ENCODE results near the gene TMPRSS2. TPM values are rescaled to one million over a fixed set of nuclear protein-coding genes. Genes with fewer than 3 reads are reported as not detected.

The TMPRSS2 gene
- total RNA-seq (not detected in 2 replicates), polyA plus RNA-seq (not detected in 2 replicates), polyA minus RNA-seq (not detected in 2 replicates), Bru-seq, nascent RNA (not detected), BruChase-seq, experiment 1, labeled RNA remaining after a 6-hour chase (not detected), BruChase-seq, experiment 2, labeled RNA remaining after a 2-hour chase (not detected)
- polyA plus RNA-seq (2011; cell fraction: cytosol; rRNA removed): not detected in 2 replicates
- not detected in 2 replicates for polyA plus RNA-seq (2011; cell fraction: nucleus; rRNA removed)
- polyA plus RNA-seq (2012): not detected in 2 replicates
- not detected for polyA minus RNA-seq (2011; cell fraction: cytosol; rRNA and poly(A)+ RNA removed)
- polyA minus RNA-seq (2011; cell fraction: nucleus; rRNA and poly(A)+ RNA removed): not detected in 2 replicates
- long read RNA-seq: 0 reads

GRCh38 chr21:41507521-41508414 is at the start of gene TMPRSS2:
Gene TMPRSS2, minus strand, starts transcription at chr21:41508158. Its CDS starts 10,025 bp downstream, at chr21:41498133.
- Histone ChIP-seq H3K9me3 (replicated peaks; ENCODE audit: control insufficient read depth, insufficient read depth, low read length) (no peaks in the 10 kb centered on the region), H3K79me2 (ENCODE audit: control insufficient read depth, insufficient read depth, low read length) (no peaks in the 10 kb centered on the region), H4K20me1 (replicated peaks; ENCODE audit: control insufficient read depth, extremely low read depth, insufficient read depth, low read length) (no peaks in the 10 kb centered on the region), H3K4me3 (replicated peaks in 1 of 3; ENCODE audit: insufficient read depth in 1 of 3, low read depth in 1 of 3, low read length in 3 of 3) (no peak within 1 kb of the TSS), H2AFZ (ENCODE audit: low read depth, low read length) (no peak within 1 kb of the TSS), H3K27me3 (ENCODE audit: control insufficient read depth in 2 of 2, insufficient read depth in 2 of 2, low read length in 2 of 2) (peaks cover 23 to 33% of the 10 kb centered on the region in 2 experiments), H3K9me1 (replicated peaks; ENCODE audit: control insufficient read depth, extremely low read depth, insufficient read depth, low read length) (no peaks in the 10 kb centered on the region), H3K4me2 (ENCODE audit: insufficient read depth, low read length) (no peak within 1 kb of the TSS), H3K27ac (ENCODE audit: insufficient read depth, low read depth, low read length) (no peak within 1 kb of the TSS), H3K9ac (replicated peaks; ENCODE audit: extremely low read depth, insufficient read depth, low read length) (no peak within 1 kb of the TSS), H3K36me3 (ENCODE audit: control insufficient read depth in 2 of 2, extremely low read depth in 1 of 2, insufficient read depth in 2 of 2, low read length in 2 of 2) (no peaks in the 10 kb centered on the region), H3K4me1 (ENCODE audit: control insufficient read depth, extremely low read depth, insufficient read depth, low read length) (no peaks in the 10 kb centered on the region)
- ChIA-PET POLR2A (no interaction called here), CTCF (no interaction called here)
- no peak for FAIRE-seq
- no TSS peak for BruUV-seq (replicated peaks)
- intact Hi-C loops (cut with micrococcal nuclease): no loop called here
- DNase-seq (ENCODE audit: low read depth, low spot score): no peak
- TF ChIP-seq POLR2AphosphoS5 (IDR thresholded peaks at IDR 0.05; ENCODE audit: insufficient read depth, low read depth, low read length): no peak
- no peak for TF ChIP-seq EZH2 (IDR thresholded peaks at IDR 0.05; ENCODE audit: borderline replicate concordance, low read depth, low read length, severe bottlenecking)
- TF ChIP-seq GATA2 (IDR thresholded peaks at IDR 0.05; ENCODE audit: insufficient read depth, insufficient read length, low read depth, low read length): no peak
- TF ChIP-seq CTCF (IDR thresholded peaks at IDR 0.05; ENCODE audit: extremely low read depth in 1 of 2, insufficient read depth in 1 of 2, low read depth in 1 of 2, low read length in 2 of 2): no peak
- no peak for TF ChIP-seq JUN (IDR thresholded peaks at IDR 0.05; ENCODE audit: borderline replicate concordance, insufficient read depth, insufficient read length, low read depth)
- dilution Hi-C loops (cut with MboI; ENCODE audit: extremely low pct_ligation_motif_present, low sequenced_read_pairs): no loop called here

Measured in endothelial cell of umbilical vein (primary cell).